PFSK-1 (cell line): Measurements from ENCODE around the gene GKN2.

Experiments used
- FOXP2 ChIP-seq: optimal IDR thresholded peaks from 2 replicates; pipeline ENCODE3; 2011; ENCODE audit warnings: borderline replicate concordance, control low read depth, inconsistent platforms; ENCODE audit not compliant: insufficient read depth; ENCODE audit errors: extremely low read length, extremely low read depth
- POLR2AphosphoS5 ChIP-seq: IDR thresholded peaks from 2 replicates; pipeline ENCODE4 v1.6.1; 2012; ENCODE audit warnings: low read depth, mild to moderate bottlenecking, control low read depth, low read length, moderate library complexity
- SIN3A ChIP-seq: IDR thresholded peaks from 2 replicates; pipeline ENCODE4 v1.6.1; 2012; ENCODE audit warnings: mild to moderate bottlenecking, low read length, moderate library complexity, borderline replicate concordance; ENCODE audit not compliant: insufficient read depth
- TAF1 ChIP-seq: IDR thresholded peaks from 2 replicates; pipeline ENCODE4 v1.6.1; 2012; ENCODE audit warnings: low read length, control low read depth, borderline replicate concordance; ENCODE audit not compliant: insufficient read depth
- TF ChIP-seq, protein P1 (sequence below), 2 experiments: IDR thresholded peaks; 2 replicates each; pipeline versions ENCODE4 v1.6.1 to v1.8.0; 2011 to 2012; ENCODE audit warnings: low read depth in 2 of 2, low read length in 2 of 2, control low read depth in 1 of 2, inconsistent platforms in 1 of 2, mild to moderate bottlenecking in 1 of 2, moderate library complexity in 1 of 2; ENCODE audit not compliant: insufficient read depth in 1 of 2

GKN2 gene

DNA sequence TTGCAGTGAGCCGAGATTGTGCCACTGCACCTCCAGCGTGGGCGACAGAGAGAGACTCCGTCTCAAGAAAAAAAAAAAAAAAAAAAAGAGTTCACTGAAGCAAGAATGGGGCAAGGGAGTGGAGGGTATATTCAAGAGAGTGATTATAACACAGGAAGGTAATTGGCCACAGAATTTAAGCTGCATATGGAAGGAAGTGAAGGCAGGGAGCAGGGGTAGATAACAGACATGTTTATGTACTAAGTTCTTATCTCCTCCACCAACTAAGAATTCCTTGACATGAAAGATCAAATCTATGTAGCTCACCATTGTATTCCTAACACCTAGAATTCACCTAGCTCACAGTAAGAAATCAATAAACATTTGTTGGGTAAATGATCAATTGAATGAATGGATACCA lies 37.3 kb downstream of the GKN2 start:
- TF ChIP-seq POLR2AphosphoS5 (no peak), TAF1 (no peak), FOXP2 (no peak), SIN3A (no peak)
- TF ChIP-seq, protein P1, sequence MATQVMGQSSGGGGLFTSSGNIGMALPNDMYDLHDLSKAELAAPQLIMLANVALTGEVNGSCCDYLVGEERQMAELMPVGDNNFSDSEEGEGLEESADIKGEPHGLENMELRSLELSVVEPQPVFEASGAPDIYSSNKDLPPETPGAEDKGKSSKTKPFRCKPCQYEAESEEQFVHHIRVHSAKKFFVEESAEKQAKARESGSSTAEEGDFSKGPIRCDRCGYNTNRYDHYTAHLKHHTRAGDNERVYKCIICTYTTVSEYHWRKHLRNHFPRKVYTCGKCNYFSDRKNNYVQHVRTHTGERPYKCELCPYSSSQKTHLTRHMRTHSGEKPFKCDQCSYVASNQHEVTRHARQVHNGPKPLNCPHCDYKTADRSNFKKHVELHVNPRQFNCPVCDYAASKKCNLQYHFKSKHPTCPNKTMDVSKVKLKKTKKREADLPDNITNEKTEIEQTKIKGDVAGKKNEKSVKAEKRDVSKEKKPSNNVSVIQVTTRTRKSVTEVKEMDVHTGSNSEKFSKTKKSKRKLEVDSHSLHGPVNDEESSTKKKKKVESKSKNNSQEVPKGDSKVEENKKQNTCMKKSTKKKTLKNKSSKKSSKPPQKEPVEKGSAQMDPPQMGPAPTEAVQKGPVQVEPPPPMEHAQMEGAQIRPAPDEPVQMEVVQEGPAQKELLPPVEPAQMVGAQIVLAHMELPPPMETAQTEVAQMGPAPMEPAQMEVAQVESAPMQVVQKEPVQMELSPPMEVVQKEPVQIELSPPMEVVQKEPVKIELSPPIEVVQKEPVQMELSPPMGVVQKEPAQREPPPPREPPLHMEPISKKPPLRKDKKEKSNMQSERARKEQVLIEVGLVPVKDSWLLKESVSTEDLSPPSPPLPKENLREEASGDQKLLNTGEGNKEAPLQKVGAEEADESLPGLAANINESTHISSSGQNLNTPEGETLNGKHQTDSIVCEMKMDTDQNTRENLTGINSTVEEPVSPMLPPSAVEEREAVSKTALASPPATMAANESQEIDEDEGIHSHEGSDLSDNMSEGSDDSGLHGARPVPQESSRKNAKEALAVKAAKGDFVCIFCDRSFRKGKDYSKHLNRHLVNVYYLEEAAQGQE (IDR thresholded peaks at IDR 0.05; ENCODE audit: insufficient read depth in 1 of 2, low read depth in 2 of 2, low read length in 2 of 2): no peak

DNA sequence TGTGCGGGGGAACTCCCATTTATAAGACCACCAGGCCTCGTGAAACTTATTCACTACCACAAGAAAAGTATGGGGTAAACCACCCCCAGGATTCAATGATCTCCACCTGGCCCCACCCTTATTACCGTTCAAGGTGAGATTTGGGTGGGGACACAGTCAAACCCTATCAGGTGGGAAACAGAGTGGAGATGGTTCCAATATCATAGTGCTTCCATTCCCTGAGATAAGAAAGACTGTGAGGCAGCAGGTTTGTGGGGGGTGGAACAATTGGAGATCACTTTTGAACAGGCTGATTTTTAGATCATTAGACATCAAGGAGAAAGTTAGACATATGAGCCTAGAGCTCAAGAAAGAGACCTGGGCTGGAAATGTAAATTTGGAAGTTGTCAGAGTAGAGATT lies 39.3 kb downstream of the GKN2 start:
- TF ChIP-seq TAF1 (no peak), SIN3A (no peak), FOXP2 (no peak), POLR2AphosphoS5 (no peak)
- TF ChIP-seq, protein P1 (IDR thresholded peaks at IDR 0.05; ENCODE audit: insufficient read depth in 1 of 2, low read depth in 2 of 2, low read length in 2 of 2): no peak

DNA sequence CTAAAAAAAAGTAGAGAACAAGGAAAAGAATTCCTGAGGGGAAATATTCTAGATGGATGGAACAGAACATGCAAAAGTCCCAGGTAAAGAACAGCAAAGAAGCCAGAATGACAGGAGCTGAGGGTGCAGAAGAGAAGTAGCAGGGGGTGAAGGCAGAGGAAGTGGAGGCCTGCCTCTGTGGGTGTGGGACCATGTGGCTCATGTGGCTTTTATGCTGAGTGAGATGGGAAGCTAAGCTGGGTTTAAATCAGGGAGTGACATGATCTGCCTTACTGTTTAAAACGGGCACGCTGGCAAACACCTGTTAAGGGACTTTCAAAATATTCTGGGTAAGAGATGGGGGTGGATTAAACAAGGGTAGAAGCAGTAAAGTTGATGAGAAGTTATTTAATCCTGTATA lies 40.0 kb downstream of the GKN2 start:
- no peak for TF ChIP-seq SIN3A
- TF ChIP-seq TAF1: no peak
- TF ChIP-seq, protein P1 (IDR thresholded peaks at IDR 0.05; ENCODE audit: insufficient read depth in 1 of 2, low read depth in 2 of 2, low read length in 2 of 2): no peak
- no peak for TF ChIP-seq FOXP2
- no peak for TF ChIP-seq POLR2AphosphoS5

DNA sequence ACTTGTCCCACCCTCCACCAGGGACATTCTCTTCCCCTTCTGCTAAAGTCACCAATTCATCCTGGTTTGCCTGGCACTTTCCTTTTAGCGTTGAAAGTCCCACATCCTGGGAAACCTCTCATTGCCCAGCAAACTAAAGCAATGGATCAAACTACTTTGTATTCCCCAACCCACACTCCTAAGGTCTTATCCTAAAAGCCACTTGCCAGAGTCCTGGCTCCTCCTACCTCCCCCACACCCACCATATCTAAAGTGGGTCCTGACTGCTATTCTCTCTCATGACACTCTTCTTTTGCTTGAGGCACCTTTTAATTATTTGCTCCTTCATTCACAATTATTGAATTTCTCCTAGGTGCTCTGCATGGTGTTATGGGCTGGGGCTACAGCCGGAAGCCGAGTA lies 40.6 kb downstream of the GKN2 start:
- no peak for TF ChIP-seq POLR2AphosphoS5
- no peak for TF ChIP-seq TAF1
- TF ChIP-seq, protein P1 (IDR thresholded peaks at IDR 0.05; ENCODE audit: insufficient read depth in 1 of 2, low read depth in 2 of 2, low read length in 2 of 2): no peak
- no peak for TF ChIP-seq SIN3A
- TF ChIP-seq FOXP2: no peak

DNA sequence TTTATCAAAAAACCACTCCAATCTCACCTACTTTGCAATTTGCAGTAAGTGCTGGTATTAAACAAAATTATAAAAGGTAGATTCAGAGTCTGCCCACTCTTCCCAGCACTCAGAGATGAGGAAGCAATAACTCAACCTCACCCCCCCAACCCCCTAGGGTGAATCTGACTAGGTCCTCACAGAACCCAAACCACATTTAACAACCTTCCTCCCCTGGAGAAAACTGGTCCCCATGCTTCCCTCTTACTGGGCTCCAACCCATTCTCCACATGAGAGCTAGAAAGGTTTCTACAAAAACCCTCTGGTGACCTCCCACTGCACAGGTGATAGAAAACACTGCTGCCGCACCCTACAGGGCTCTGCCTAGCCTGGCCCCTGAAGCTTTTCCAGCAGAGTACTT lies 41.0 kb downstream of the GKN2 start:
- TF ChIP-seq SIN3A: no peak
- TF ChIP-seq POLR2AphosphoS5: no peak
- TF ChIP-seq TAF1: no peak
- TF ChIP-seq, protein P1 (IDR thresholded peaks at IDR 0.05; ENCODE audit: insufficient read depth in 1 of 2, low read depth in 2 of 2, low read length in 2 of 2): no peak
- no peak for TF ChIP-seq FOXP2
